Measurements from ENCODE around the gene RFX5.
"Not testable (repeated sequence)": the region's sequence is repeated elsewhere in the genome, so short reads cannot be mapped to it uniquely, and the experiment has no call there.

The RFX5 gene

DNA sequence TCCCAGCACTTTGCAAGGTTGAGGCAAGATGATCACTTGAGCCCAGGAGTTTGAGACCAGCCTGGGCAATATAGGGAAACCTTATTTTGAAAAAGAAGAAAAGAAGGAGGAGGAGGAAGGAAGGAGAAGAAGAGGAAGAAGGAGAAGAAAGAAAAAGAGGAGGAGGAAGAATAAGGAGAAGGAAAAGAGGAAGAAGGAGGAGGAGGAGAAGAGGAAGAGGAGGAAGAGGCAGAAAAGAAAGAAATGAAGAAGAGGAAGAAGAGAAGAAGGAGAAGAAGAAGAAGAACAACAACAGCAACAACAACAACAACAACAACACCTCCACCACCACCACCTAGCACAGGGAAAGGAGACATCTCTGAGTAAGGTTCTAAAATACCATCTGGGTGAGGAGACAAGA is 14.8 kb upstream of the RFX5 start:
- DNase-seq, result no peak

- no peak for DNase-seq
These were observed 9.6 kb upstream of the RFX5 start for GRCh38 chr1:151356696-151357095.

GRCh38 chr1:151352021-151352718 is 5.1 kb upstream of the RFX5 start:
- DNase-seq, result no peak

DNA sequence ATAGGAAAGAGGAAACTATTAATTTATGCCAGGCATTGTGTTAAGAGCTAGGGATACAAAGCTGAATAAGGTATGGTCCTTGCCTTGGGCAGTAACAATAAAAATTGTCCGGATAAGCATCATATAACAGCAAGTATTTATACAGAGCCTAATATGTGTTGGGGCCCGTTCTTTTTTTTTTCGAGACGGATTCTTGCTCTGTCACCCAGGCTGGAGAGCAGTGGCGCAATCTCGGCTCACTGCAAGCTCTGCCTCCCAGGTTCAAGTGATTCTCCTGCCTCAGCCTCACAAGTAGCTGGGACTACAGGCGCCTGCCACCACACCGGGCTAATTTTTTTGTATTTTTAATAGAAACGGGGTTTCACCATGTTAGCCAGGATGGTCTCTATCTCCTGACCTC is 3.3 kb upstream of the RFX5 start:
- not testable (repeated sequence) for DNase-seq

DNA sequence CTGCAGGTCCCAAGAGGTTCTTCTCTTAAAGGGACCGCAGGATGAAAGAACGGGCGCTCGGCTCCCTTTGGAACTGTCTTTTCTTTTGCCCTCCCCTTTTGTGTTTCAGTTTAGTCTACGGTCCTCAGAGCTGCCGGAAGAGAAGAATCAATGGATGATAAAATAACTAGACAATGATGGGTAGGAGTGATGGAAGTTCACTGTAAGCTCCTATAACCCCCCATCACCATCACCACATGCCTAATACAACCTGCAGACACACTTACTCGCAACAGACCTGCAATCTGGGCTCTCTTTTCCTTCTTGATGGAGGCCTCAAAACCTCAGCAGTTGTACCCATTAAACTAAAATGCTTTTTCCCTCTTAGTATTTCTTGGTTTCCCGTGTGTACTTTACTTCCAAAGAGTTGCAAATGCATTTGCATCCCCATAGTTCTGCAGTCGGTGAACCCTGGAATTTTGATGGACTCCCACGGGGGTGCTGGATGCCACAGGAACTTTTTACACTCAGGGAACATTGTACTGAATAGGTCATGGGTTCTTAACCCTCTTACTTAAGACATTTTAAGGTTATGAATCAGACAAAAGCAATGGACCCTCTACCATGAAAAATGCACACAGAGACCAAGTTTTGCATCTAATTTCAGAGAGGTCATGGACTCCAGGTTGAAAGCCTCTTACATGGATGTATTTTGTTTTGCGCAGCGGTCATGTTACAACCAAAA is 633 bp upstream of the RFX5 start:
- no peak for DNase-seq

DNA sequence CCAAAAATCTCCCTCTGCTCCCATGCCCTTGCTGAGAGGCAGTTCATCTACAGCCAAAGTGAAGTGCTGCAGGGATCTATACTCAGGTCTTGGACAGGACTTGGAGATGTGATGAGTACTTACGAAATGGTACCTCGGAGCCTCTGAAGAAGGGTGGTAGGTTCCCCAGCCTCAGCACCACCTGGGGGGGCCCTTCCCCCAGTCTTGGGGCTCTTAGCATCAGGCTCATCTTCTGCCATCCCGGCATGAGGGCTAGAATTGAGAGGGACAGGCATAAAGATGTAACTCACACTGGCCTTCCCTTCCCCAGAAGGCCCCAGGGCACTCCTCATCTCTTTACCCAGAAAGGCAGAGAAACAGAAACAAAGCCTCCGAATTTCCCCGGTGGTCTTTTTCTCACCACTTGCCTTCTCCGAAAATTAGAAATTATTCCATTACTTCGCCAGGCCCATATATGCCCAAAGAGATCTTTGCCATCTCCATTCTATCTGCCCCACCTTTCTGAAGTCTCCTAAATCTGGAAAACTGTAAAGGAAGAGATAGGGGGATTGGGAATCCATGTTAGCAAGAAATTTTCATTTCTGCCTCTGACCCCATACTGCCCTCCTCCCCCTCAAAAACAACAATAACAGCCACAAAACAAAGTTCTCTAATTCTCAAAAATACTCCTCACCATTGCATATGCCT is 827 bp downstream of the RFX5 start:
- DNase-seq, result no peak

DNA sequence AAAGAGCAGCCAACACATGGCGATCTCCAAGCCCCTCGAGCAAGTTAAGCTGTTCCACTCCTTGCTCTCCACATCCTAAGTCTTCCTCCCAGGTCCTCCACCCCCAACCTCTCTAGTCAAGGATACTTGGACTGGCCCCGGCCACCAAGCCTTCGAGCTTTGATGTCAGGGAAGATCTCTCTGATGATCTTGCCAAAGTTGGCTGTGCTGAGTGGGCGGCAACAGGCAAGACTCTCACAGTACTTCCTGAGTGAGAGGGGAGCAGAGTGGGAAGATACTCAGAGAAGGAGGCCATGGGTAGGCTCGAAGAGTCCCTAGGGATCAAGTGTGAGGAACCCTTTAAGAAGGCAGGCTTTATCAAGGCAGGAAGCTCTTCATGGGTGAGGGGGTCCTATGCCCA is 2.8 kb downstream of the RFX5 start:
- DNase-seq, result no peak

- no peak for DNase-seq
These were observed 3.5 kb downstream of the RFX5 start for GRCh38 chr1:151343587-151343986.

DNA sequence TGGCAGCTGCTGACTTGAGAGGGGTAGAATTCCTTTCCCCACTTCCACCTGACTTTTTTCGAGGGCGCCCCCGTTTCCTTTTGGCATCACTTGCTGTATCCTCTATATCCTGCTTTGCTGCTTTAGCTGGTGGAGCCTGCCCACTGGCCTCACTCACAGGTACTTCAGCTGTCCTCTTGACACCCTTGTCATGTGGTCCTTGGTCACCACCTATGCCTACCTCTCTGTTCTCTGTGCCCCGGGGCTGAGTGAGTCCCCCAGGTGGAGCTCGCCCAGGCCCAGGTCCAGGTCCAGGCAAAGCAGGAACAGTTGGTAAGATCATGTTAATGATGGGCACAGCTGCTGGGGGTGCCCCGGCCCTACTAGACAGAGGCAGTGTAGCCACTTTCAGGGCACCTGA is 4.5 kb downstream of the RFX5 start:
- DNase-seq, result no peak

GRCh38 chr1:151342021-151342420 is 5.0 kb downstream of the RFX5 start:
- no peak for DNase-seq

- DNase-seq, result peak; percentile 86
These were observed 5.9 kb downstream of the RFX5 start for GRCh38 chr1:151340870-151341754.

DNA sequence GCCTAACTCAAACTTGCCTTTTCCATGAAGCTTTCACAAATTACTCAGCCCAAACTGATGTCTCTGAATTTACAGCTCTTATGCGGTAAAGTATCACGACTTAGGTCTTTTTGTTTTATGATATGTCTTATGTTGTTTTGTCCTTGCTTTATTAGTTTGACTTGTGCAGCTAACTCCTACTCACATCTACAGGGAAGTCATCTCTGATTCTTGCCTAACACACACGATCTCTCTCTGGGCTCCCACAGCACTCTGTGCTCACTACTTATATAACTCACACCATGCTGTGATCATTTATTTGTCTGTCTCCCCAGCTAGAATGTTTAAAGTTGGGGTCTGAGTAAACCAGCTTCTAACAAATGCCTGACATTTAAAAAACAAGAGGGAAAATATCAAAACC is 10.5 kb downstream of the RFX5 start:
- DNase-seq, result no peak

- DNase-seq, result no peak
These were observed 12.2 kb downstream of the RFX5 start for GRCh38 chr1:151334822-151335221.

GRCh38 chr1:151327903-151328674 is 19.0 kb downstream of the RFX5 start:
- peak; percentile 50 for DNase-seq

DNA sequence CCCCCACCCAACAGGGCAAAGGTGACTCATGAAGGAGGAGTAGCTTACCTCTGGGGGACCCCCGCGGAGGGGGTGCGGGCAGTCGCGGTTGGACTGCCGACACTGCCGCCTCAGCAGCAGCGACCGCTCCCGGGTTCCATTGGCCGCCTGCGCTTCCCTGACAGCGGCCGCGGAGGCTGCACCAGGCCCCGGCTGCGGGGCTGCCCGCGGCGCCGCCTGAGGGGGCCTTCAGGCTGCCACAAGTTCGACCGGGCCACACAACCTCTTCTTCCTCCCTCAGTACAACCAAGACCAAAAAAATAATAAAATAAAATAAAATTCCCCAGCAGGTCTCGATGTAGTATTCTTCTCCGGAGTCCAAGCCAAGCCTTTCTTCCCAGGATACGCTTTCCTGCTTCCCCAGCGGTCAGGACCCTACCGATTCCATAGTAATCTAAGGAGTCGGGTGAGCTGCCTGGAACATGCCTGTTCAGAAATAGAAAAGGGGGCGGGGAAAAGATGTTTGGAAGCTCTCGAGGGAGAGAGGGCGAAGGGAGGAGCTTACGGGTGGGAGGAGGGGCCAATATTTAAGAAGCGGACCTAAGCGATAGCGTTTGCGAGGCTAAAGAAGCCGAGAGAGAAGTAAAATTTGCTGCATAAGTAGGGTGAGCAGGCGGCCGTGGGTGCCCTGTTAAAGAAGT is 19.7 kb downstream of the RFX5 start, which contains the start of gene PI4KB:
TSS of gene PI4KB (minus strand) at position 194 of the 680 bp plus-strand sequence. CDS start 10,935 bp downstream, outside the sequence.
- peak; percentile 99 for DNase-seq

GRCh38 chr1:151326619-151327222 is 20.3 kb downstream of the RFX5 start:
- no peak for DNase-seq

- no peak for DNase-seq
These were observed 21.2 kb downstream of the RFX5 start for GRCh38 chr1:151325646-151326429.

DNA sequence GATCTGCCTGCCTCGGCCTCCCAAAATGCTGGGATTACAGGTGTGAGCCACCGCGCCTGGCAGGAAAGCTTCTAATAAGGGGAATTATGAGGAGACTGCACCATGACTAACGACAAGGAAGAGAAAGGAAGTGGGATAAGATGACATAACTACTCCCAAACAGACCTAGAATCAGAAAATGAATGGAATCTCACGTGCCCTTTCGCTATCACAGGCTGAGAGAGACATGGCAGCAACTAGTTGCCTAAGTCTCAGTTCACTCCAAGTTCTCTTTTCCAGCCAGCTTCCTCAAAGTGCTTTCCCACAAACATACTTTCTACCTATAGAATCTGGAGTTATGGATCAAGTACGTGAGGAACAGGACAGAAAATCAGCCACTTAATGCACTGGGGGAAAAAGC is 21.8 kb downstream of the RFX5 start:
- no peak for DNase-seq

DNA sequence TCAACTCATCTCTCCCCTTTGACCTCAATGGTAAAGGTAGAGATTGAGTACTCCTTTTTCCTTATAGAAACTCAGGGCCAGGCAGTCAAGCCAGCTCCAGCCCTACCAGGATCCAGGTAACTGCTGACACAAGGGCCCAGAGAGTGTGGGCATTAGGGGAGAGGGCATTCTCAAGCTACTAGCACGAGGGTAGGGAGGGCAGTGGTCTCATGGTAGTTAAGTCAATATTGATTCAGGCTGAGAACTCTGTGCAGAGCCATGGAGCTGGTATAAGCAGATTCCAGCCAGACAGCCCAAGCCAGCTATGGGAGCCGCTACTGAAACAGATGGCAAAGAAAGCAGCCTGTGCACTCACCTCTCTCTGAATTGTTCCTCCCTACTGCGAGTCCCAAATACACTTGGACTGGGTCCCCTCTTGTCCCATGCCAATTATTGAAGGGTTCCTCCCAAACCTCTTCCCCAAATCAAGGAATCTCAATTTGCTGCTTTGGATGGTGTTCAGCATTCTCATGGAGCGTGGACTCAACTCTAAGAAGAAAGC is 22.6 kb downstream of the RFX5 start:
- DNase-seq, result no peak

DNA sequence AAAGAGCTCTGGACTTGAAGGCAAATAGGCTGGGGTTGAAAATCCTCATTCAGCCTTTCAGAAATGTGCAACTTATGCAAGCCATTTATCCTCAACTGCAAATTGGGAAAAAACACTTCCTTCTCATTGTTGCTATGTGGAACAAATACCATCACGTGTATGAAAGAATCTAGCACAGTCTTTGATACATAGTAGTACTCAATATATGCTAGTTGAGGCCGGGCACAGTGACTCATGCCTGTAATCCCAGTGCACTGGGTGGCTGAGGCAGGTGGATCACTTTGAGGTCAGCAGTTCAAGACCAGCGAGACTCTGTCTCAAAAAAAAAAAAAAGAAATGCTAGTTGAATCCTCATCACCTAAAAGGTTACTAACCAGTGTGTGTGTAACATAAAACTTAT is 28.1 kb downstream of the RFX5 start:
- no peak for DNase-seq
